ENCODE data around the gene POU1F1. TPM values are rescaled to one million over a fixed set of nuclear protein-coding genes. Genes with fewer than 3 reads are reported as not detected.

The POU1F1 gene
- polyA plus RNA-seq, 1 of the 3 experiments (the other 2 are of a cell fraction) = not detected

- H3K79me2 ChIP-seq (ENCODE audit: insufficient read depth) = no peaks in the 10 kb centered on the region
- peaks cover 0 to 5% of the 10 kb centered on the region in 2 experiments; a peak in 1 of 4 replicates for H3K4me1 ChIP-seq (ENCODE audit: control insufficient read depth in 1 of 2, insufficient read depth in 2 of 2, low read depth in 1 of 2, low read length in 1 of 2)
- CTCF ChIA-PET = interaction anchor here (3.6 kb wide), 1 partner anchor 12 kb away, joined by 28 read pairs; no protein-coding TSS in a partner anchor
- H3K9ac ChIP-seq = no peak overlapping the region
- H2AFZ ChIP-seq (ENCODE audit: low read depth) = no peak overlapping the region
- no peak overlapping the region for H3K4me2 ChIP-seq
- no peaks in the 10 kb centered on the region for H4K20me1 ChIP-seq (ENCODE audit: insufficient read depth)
- H3K9me3 ChIP-seq = no peaks in the 10 kb centered on the region
- no peak for DNase-seq
- no peaks in the 10 kb centered on the region for H3K36me3 ChIP-seq (replicated peaks in 1 of 2; ENCODE audit: control insufficient read depth in 1 of 2, insufficient read depth in 2 of 2, low read length in 1 of 2)
- WGBS (ENCODE audit: low lambda C conversion rate) = 27% methylated on average over 4 of the region's 4 CpGs
- H3K27ac ChIP-seq (ENCODE audit: low read depth in 2 of 2, low read length in 1 of 2) = no peak overlapping the region
- POLR2A ChIA-PET = no interaction called here
- no peak overlapping the region for H3K4me3 ChIP-seq (ENCODE audit: low read depth in 2 of 2, low read length in 1 of 2)
- H3F3A ChIP-seq (replicated peaks; ENCODE audit: insufficient read depth) = no peaks in the 10 kb centered on the region
- peaks cover 16% of the 10 kb centered on the region; the same call in 1 of the 2 replicates for H3K27me3 ChIP-seq (ENCODE audit: insufficient read depth)
- TF ChIP-seq FOXJ3 (CRISPR knock-in tag; IDR thresholded peaks at IDR 0.05) (no peak), YY1 (IDR thresholded peaks at IDR 0.05; ENCODE audit: low read depth) (no peak), ZBTB33 (IDR thresholded peaks at IDR 0.05; ENCODE audit: borderline replicate concordance, low read depth) (no peak), CTCF (IDR thresholded peaks at IDR 0.05) (no peak), FOSL2 (IDR thresholded peaks at IDR 0.05; ENCODE audit: borderline replicate concordance, low read depth) (no peak), PBX3 (IDR thresholded peaks at IDR 0.05) (no peak), RXRA (IDR thresholded peaks at IDR 0.05; ENCODE audit: borderline replicate concordance, low read depth) (no peak), SMC3 (IDR thresholded peaks at IDR 0.05; ENCODE audit: low read depth, low read length) (no peak), TAF1 (IDR thresholded peaks at IDR 0.05; ENCODE audit: borderline replicate concordance, low read depth, low read length) (no peak), RCOR1 (IDR thresholded peaks at IDR 0.05; ENCODE audit: low read length) (no peak), GABPA (IDR thresholded peaks at IDR 0.05; ENCODE audit: low read depth) (no peak), FOXM1 (IDR thresholded peaks at IDR 0.05; ENCODE audit: low read depth) (no peak), EP300 (IDR thresholded peaks at IDR 0.05; ENCODE audit: borderline replicate concordance in 1 of 2, low read depth in 1 of 2, low read length in 1 of 2) (no peak), RAD21 (IDR thresholded peaks at IDR 0.05; ENCODE audit: low read length) (no peak), REST (IDR thresholded peaks at IDR 0.05; ENCODE audit: low read depth, low read length) (no peak), USF2 (IDR thresholded peaks at IDR 0.05; ENCODE audit: borderline replicate concordance, low read depth, low read length) (no peak)
- no peaks in the 10 kb centered on the region for H3K9me2 ChIP-seq
Measured at GRCh38 chr3:87272718-87273341, 3.6 kb downstream of the POU1F1 start.

Data from SK-N-SH (cell line).